ENCODE results near the gene ATP10B. TPM values are rescaled to one million over a fixed set of nuclear protein-coding genes. Genes with fewer than 3 reads are reported as not detected.

Gene ATP10B
- polyA plus RNA-seq, 4 donors = 0.22 to 0.69 (median 0.44) TPM

- no peak for DNase-seq (ENCODE audit: low read depth in 4 of 4, low spot score in 2 of 4)
These were observed 286.6 kb downstream of the ATP10B start for GRCh38 chr5:160565376-160565775.

DNA sequence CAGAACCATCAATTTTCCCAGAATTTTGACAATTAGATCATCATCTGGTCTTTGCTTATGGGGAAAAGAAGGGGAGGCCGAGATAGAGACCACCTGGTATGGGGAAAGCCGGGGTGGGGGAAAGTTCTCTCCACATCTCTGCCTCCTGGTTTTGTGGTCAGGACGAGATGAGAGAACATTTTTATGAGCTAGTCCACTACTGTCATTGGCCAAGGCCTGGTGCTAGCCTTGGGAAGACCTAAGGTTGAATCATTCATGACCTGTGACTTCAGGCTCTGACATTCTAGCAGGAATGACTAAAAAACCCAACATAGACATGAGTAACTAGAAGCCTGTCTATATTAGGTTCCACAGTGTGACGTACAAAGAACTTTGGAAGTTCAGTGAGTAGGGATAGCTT lies 295.2 kb downstream of the ATP10B start:
- DNase-seq (ENCODE audit: low read depth in 4 of 4, low spot score in 2 of 4) = no peak

DNA sequence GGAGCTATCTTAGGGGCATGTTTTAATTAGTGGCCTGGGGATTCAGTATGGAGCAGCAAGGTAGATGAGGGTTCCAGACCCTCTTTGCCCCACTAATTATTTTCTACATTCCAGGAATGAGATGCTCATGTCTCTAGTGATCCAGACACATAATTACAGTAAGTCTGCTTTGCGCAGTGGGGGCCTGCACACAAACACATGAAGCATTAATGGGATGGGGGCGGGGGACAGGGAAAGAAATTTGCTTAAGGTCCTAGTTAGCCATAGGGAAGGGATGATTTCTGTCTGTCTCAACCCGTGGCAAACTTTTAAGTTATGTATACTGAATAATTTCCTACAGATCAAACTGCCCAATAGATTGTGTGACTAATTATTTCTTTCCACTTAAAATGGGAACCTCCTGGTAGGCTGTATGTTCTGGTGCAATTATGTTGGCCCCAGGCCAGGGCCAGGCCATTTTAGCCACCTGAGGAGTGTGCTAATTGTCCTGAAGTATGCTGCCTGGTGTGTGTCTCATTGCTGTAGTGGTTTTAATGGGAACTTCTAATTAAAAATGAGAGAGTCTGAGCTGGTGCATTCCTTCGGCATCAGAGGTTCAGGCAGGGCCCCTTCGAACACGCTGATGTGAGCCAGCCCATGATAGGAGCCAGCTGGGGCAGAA lies 295.9 kb downstream of the ATP10B start:
- DNase-seq (ENCODE audit: low read depth in 4 of 4, low spot score in 2 of 4) = no peak

DNA sequence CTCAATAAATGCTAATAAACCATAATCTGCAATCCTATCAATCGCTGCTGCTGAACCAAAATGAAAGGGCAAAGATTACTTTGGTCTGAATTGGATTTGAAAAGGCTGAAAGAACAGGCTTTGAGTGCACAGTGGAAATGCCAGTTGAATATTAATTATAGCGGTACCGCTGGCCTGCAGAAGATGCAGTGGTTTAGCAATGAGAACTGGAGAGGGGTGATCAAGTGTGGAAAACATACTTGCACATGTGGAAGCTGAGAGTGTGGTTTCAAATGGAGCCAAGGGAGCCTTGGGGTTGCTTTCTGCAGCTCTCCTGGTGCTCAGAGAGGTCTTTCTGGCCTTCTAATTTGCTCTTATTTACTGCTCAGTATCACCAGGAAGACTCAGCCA lies 296.4 kb downstream of the ATP10B start:
- DNase-seq (ENCODE audit: low read depth in 4 of 4, low spot score in 2 of 4) = no peak

GRCh38 chr5:160550075-160550474 lies 301.9 kb downstream of the ATP10B start:
- no peak for DNase-seq (ENCODE audit: low read depth in 4 of 4, low spot score in 2 of 4)

- DNase-seq (ENCODE audit: low read depth in 4 of 4, low spot score in 2 of 4) = no peak
These were observed 302.9 kb downstream of the ATP10B start for GRCh38 chr5:160548949-160549645.

DNA sequence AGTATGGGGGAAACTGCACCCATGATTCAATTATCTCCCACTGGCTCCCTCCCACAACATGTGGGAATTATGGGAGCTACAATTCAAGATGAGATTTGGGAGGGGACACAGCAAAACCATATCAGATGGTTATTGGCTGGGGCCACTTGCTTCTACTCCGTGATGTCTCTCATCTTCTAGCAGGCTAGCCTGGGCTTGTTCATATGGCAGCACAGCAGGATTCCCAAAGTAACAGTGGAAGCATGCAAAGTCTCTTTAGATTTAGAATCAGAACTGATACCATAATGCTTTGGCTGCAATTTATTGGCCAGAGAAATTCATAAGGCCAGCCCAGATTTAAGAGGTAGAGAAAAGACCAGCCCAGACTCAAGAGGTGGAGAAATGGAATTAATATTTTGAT lies 304.1 kb downstream of the ATP10B start:
- no peak for DNase-seq (ENCODE audit: low read depth in 4 of 4, low spot score in 2 of 4)

DNA sequence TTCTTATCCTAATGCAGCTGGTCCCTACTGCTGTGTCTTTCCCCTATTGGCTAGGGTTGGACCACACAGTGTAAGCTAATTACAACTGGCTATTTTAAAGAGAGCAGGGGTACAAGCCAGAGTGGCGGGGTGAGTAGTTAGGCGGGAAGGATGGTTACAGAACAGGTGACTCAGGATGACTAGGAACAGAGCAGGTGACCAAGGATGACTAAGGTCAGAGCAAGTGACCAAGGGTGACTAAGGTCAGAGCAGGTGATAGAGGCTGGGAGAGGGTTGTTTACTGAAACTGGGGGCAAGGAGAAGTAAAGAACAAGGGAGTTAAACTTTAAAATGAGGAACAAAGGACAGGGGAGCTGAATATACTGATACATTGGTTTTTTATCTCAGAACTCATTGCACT lies 304.9 kb downstream of the ATP10B start:
- no peak for DNase-seq (ENCODE audit: low read depth in 4 of 4, low spot score in 2 of 4)

- no peak for DNase-seq (ENCODE audit: low read depth in 4 of 4, low spot score in 2 of 4)
These were observed 306.2 kb downstream of the ATP10B start for GRCh38 chr5:160545832-160546231.

DNA sequence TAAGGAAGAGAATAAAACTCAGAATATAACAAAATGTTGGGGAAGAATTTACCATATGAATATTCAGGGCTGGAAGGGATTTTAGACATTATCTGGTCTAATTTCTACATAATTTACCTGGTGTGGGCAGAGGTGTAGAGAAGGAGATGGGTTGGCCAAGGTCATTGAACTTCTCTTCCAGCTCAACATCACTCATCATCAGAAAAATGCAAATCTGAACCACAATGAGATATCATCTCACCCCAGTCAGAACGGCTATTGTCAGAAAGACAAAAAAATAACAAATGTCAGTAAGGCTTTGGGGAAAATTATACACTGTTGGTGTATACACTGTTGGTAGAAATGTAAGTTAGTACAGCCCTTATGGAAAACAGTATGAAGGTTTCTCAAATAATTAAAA lies 308.6 kb downstream of the ATP10B start:
- DNase-seq (ENCODE audit: low read depth in 4 of 4, low spot score in 2 of 4) = no peak

DNA sequence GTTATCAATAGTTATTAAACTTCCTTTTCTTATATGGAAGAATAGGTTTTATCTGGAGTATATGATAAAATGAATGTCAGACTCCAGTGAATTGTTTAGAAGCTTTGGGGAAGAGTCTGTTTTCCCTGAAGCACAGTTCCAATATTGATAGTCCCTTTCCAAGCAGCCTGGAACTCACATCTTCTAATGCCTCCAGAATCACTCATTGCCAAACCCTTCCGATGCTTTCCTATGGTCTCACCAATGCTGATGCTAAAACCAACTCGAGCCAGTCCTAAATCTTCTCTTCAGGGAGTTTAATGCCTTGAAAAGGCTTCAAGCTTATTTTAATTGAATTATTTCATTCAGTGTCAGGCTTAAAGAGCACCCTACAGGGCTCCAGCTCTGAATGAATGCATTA lies 309.2 kb downstream of the ATP10B start:
- DNase-seq (ENCODE audit: low read depth in 4 of 4, low spot score in 2 of 4) = no peak

GRCh38 chr5:160542281-160542680 lies 309.7 kb downstream of the ATP10B start:
- DNase-seq (ENCODE audit: low read depth in 4 of 4, low spot score in 2 of 4) = no peak

DNA sequence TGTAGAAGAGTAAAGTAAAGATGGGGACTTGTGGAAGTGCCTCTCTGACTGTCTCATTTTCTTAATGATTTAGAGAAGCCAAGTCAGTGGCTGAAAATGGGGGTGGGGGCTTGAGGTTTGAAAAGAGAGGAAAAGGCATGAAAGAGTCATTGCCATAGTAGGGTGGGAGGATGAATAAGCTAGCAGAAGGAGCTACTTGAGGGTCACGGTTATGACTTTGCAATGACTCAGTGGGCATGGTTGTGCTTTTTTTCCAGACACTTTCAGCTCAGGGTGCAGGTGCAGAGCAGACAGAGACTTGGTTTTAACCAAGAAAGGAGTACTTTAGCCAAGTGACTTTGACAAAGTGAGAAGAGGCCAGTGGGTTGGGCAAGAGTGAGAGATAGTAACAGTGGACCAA lies 312.6 kb downstream of the ATP10B start:
- no peak for DNase-seq (ENCODE audit: low read depth in 4 of 4, low spot score in 2 of 4)

DNA sequence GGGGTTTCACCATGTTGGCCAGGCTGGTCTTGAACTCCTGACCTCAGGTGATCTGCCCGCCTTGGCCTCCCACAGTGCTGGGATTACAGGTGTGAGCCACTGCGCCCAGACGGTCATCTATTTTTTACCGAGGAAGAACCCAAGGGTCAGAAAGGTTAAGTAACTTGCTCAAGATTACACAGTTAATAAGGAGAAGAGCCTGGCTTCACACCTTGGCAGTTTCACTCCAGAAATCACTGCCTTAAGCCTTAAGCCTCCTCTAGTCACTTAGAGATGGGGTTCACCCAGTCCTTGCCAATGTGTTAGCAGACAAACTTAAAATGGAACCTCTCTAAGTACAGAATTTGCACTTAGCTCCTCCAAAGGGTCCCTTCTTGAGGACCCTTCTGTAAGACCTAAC lies 314.1 kb downstream of the ATP10B start:
- DNase-seq (ENCODE audit: low read depth in 4 of 4, low spot score in 2 of 4) = no peak

DNA sequence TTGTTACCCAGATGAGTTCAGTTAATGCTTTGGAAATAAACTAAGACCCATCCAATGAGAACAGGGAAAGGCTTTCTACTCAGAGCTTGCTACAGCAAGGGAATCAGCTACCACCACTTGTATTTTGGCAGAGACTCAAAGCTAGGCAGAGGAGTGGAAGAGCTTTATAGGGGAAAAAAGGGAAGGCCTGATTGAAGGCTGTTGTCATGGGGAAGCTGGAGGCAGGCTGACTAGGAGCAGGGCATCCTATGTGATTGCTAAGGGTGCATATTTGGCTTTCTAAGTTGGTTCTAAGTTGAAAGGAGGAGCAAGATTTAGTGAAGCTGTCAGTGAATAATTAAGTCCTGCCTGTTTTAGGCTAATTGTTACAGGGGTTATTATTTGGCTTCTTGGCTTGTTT lies 314.9 kb downstream of the ATP10B start:
- DNase-seq (ENCODE audit: low read depth in 4 of 4, low spot score in 2 of 4) = no peak

- DNase-seq (ENCODE audit: low read depth in 4 of 4, low spot score in 2 of 4) = no peak
These were observed 317.1 kb downstream of the ATP10B start for GRCh38 chr5:160534914-160535313.

GRCh38 chr5:160534125-160534524 lies 317.9 kb downstream of the ATP10B start:
- DNase-seq (ENCODE audit: low read depth in 4 of 4, low spot score in 2 of 4) = no peak

DNA sequence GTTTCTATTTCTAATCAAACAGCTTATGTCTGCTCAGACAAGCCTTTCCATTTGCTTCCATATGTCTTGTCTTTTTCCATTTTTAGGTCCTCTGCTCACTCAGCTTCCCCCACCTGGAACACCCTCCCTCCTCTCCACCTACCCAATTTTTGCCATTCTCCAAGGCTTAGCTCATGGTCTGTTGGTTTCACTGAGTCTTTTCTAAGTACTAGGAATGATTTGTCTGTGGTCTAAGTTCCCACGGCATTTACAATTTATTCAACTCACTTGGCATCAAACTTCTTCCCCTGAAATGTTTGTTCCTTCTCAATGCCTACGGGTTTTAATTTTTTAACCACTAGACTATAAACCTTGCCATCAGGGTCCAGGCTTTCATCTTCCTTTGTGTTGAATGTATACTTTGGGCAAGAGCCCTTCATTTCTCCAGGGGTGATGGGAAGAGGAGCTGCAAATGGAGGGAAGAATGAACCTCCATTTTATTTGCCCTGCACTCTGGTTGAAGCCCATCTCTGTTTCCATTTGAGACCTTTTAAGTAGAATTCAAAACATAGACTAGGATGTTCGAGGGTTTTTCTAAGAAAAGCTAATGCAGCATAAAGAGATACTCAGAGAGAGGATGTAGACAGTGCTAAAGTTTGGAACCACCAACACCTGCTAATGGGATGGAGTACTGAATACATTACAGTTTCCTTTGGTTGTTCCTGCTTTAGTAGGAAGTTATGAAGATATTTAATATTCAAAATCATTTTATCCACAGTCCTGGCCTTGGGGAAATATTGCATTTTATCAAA lies 326.3 kb downstream of the ATP10B start:
- no peak for DNase-seq (ENCODE audit: low read depth in 4 of 4, low spot score in 2 of 4)

DNA sequence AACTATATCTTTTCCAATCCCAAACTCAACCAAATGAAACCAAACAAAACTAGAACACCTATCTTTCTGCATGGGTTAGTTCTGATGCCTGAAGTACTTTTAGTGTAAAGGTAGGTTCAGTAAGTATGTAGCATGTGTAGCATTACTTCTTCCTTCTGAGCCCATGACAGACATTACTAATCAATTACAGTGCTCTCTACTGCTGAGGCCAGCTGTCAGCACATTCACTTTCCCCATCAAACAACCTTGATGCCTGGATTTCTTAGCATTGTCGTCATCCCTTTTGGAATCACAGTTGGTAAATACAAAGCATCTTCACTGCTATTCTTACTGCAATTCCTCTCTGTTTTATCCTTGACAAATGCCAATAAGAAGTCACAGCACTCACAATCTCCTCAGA lies 327.2 kb downstream of the ATP10B start:
- no peak for DNase-seq (ENCODE audit: low read depth in 4 of 4, low spot score in 2 of 4)

GRCh38 chr5:160523502-160524163 lies 328.4 kb downstream of the ATP10B start:
- DNase-seq (ENCODE audit: low read depth in 4 of 4, low spot score in 2 of 4) = no peak

GRCh38 chr5:160521392-160521663 lies 330.7 kb downstream of the ATP10B start:
- no peak for DNase-seq (ENCODE audit: low read depth in 4 of 4, low spot score in 2 of 4)

Data from left renal cortex interstitium (tissue), 4 donors.